HUES6 (cell line): ENCODE measurements around the gene CALML5.

Experiments
- H3K27ac ChIP-seq: 2 replicates; pipeline ENCODE4 v1.7.0; 2013; ENCODE audit warnings: low read depth, mild to moderate bottlenecking, low read length, inconsistent platforms
- H3K27me3 ChIP-seq: 2 replicates; pipeline ENCODE4 v1.6.1; 2013; ENCODE audit warnings: low read length; ENCODE audit not compliant: control insufficient read depth, insufficient read depth
- H3K36me3 ChIP-seq: 2 replicates; pipeline ENCODE4 v1.6.1; 2013; ENCODE audit warnings: low read length; ENCODE audit not compliant: control insufficient read depth, insufficient read depth
- H3K4me1 ChIP-seq: 2 replicates; pipeline ENCODE4 v1.6.1; 2013; ENCODE audit warnings: low read length; ENCODE audit not compliant: control insufficient read depth, insufficient read depth
- H3K4me3 ChIP-seq: 2 replicates; pipeline ENCODE4 v1.5.1; 2013; ENCODE audit warnings: low read depth, low read length
- H3K9ac ChIP-seq: one replicate; pipeline ENCODE4 v1.6.1; 2013; ENCODE audit warnings: mild to moderate bottlenecking, low read length
- H3K9me3 ChIP-seq: 2 replicates; pipeline ENCODE4 v1.6.1; 2013; ENCODE audit warnings: low read depth, low read length; ENCODE audit not compliant: control insufficient read depth, insufficient read depth

The CALML5 gene

GRCh38 chr10:5497289-5497688 lies 2.1 kb downstream of the CALML5 start:
- Histone ChIP-seq H3K9me3 (peaks cover 8% of the 10 kb centered on the region), H3K27ac (no peak overlapping the region), H3K4me3 (no peak overlapping the region), H3K4me1 (peaks cover 5% of the 10 kb centered on the region; the same call in 1 of the 2 replicates), H3K36me3 (no peaks in the 10 kb centered on the region), H3K27me3 (peaks cover 7% of the 10 kb centered on the region; the same call in 1 of the 2 replicates), H3K9ac (no peak overlapping the region)

- Histone ChIP-seq H3K27ac (no peak overlapping the region), H3K9me3 (peaks cover 16% of the 10 kb centered on the region), H3K4me3 (no peak overlapping the region), H3K4me1 (peaks cover 5% of the 10 kb centered on the region; the same call in 1 of the 2 replicates), H3K27me3 (peaks cover 7% of the 10 kb centered on the region; the same call in 1 of the 2 replicates), H3K9ac (no peak overlapping the region), H3K36me3 (no peaks in the 10 kb centered on the region)
Observed at GRCh38 chr10:5496261-5497250, 2.8 kb downstream of the CALML5 start.

- Histone ChIP-seq H3K4me3 (no peak overlapping the region), H3K36me3 (no peaks in the 10 kb centered on the region), H3K9ac (no peak overlapping the region), H3K9me3 (peaks cover 21% of the 10 kb centered on the region), H3K27ac (no peak overlapping the region), H3K27me3 (no peaks in the 10 kb centered on the region), H3K4me1 (peaks cover 3% of the 10 kb centered on the region; the same call in 1 of the 2 replicates)
Observed at GRCh38 chr10:5494611-5495010, 4.8 kb downstream of the CALML5 start.

- Histone ChIP-seq H3K27me3 (no peaks in the 10 kb centered on the region), H3K4me1 (peaks cover 3% of the 10 kb centered on the region; the same call in 1 of the 2 replicates), H3K4me3 (no peak overlapping the region), H3K9me3 (peaks cover 21% of the 10 kb centered on the region), H3K9ac (no peak overlapping the region), H3K27ac (no peak overlapping the region), H3K36me3 (no peaks in the 10 kb centered on the region)
Observed at GRCh38 chr10:5493691-5494090, 5.7 kb downstream of the CALML5 start.

- Histone ChIP-seq H3K4me3 (no peak overlapping the region), H3K36me3 (no peaks in the 10 kb centered on the region), H3K9me3 (peaks cover 21% of the 10 kb centered on the region), H3K4me1 (peaks cover 10% of the 10 kb centered on the region), H3K27me3 (no peaks in the 10 kb centered on the region), H3K9ac (no peak overlapping the region), H3K27ac (no peak overlapping the region)
Observed at GRCh38 chr10:5492929-5493576, 6.3 kb downstream of the CALML5 start.

GRCh38 chr10:5492322-5492855 lies 7.0 kb downstream of the CALML5 start:
- Histone ChIP-seq H3K4me1 (peaks cover 10% of the 10 kb centered on the region), H3K9me3 (peaks cover 21% of the 10 kb centered on the region), H3K9ac (no peak overlapping the region), H3K27ac (no peak overlapping the region), H3K4me3 (no peak overlapping the region), H3K27me3 (no peaks in the 10 kb centered on the region), H3K36me3 (no peaks in the 10 kb centered on the region)

- H3K27me3 ChIP-seq = no peaks in the 10 kb centered on the region
- no peak overlapping the region for H3K27ac ChIP-seq
- peaks cover 21% of the 10 kb centered on the region for H3K9me3 ChIP-seq
- H3K9ac ChIP-seq = no peak overlapping the region
- H3K36me3 ChIP-seq = no peaks in the 10 kb centered on the region
- no peak overlapping the region for H3K4me3 ChIP-seq
- H3K4me1 ChIP-seq = peaks cover 16% of the 10 kb centered on the region
Observed at GRCh38 chr10:5491477-5491876, 7.9 kb downstream of the CALML5 start.

GRCh38 chr10:5490698-5491464 lies 8.5 kb downstream of the CALML5 start:
- Histone ChIP-seq H3K27ac (no peak overlapping the region), H3K4me1 (peaks cover 20% of the 10 kb centered on the region), H3K36me3 (no peaks in the 10 kb centered on the region), H3K9ac (no peak overlapping the region), H3K9me3 (peaks cover 21% of the 10 kb centered on the region), H3K4me3 (no peak overlapping the region), H3K27me3 (no peaks in the 10 kb centered on the region)

- H3K27ac ChIP-seq = no peak overlapping the region
- H3K27me3 ChIP-seq = no peaks in the 10 kb centered on the region
- H3K9me3 ChIP-seq = peaks cover 21% of the 10 kb centered on the region
- no peak overlapping the region for H3K4me3 ChIP-seq
- H3K36me3 ChIP-seq = no peaks in the 10 kb centered on the region
- no peak overlapping the region for H3K9ac ChIP-seq
- peaks cover 21% of the 10 kb centered on the region for H3K4me1 ChIP-seq
Observed at GRCh38 chr10:5490032-5490431, 9.3 kb downstream of the CALML5 start.

GRCh38 chr10:5488272-5489161 lies 10.9 kb downstream of the CALML5 start:
- H3K36me3 ChIP-seq = no peaks in the 10 kb centered on the region
- H3K27me3 ChIP-seq = no peaks in the 10 kb centered on the region
- H3K9ac ChIP-seq = no peak overlapping the region
- H3K9me3 ChIP-seq = peaks cover 21% of the 10 kb centered on the region
- H3K27ac ChIP-seq = no peak overlapping the region
- peaks cover 21% of the 10 kb centered on the region for H3K4me1 ChIP-seq
- no peak overlapping the region for H3K4me3 ChIP-seq
